ENCODE data around the gene TGM3.

DNA sequence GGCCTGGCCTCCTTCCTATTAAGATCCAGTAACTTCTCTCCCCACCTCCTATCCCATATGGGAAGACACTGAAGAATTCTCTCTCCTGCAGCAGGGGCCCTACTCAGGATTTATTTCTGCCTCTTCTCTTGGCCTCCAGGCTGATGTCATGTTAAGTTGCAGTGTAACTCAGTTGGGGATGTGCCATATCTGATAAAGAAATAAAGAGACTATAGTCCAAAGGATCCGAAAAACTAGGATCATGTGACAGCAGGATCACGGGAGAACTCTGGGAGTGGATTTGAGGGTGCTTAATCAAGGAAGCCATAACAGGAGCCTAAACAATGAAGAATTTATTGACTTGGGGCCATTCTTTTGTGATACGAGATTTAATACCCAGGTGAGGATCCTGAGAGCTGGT is 46.4 kb downstream of the TGM3 start:
- TF ChIP-seq, protein P1, sequence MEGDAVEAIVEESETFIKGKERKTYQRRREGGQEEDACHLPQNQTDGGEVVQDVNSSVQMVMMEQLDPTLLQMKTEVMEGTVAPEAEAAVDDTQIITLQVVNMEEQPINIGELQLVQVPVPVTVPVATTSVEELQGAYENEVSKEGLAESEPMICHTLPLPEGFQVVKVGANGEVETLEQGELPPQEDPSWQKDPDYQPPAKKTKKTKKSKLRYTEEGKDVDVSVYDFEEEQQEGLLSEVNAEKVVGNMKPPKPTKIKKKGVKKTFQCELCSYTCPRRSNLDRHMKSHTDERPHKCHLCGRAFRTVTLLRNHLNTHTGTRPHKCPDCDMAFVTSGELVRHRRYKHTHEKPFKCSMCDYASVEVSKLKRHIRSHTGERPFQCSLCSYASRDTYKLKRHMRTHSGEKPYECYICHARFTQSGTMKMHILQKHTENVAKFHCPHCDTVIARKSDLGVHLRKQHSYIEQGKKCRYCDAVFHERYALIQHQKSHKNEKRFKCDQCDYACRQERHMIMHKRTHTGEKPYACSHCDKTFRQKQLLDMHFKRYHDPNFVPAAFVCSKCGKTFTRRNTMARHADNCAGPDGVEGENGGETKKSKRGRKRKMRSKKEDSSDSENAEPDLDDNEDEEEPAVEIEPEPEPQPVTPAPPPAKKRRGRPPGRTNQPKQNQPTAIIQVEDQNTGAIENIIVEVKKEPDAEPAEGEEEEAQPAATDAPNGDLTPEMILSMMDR (IDR thresholded peaks at IDR 0.05; ENCODE audit: insufficient read depth, low read length) = no peak
- TF ChIP-seq SPI1 (IDR thresholded peaks at IDR 0.05; ENCODE audit: borderline replicate concordance, low read depth) (no peak), POLR2AphosphoS5 (IDR thresholded peaks at IDR 0.05; ENCODE audit: low read depth) (no peak)
